A673 (cell line): ENCODE results near the gene NAPA. TPM values are rescaled to one million over a fixed set of nuclear protein-coding genes. Genes with fewer than 3 reads are reported as not detected.

Source experiments
- BruUV-seq: library from RNA; stranded (reverse); fragments of 400-500 nt; replicated peaks from 2 replicates; lab custom pipeline; 2021; lab: Mats Ljungman, UMichigan
- CTCF ChIA-PET: fragments of 300-600 bp; sonication (Branson Sonifier 250); formaldehyde crosslinking; loops from one replicate; lab custom pipeline; 2022; ENCODE audit warnings: antibody characterized with exemption; lab: Charles Lee
- POLR2A ChIA-PET: fragments of 300-600 bp; sonication (Branson Sonifier 250); formaldehyde crosslinking; loops from one replicate; lab custom pipeline; 2022; ENCODE audit warnings: antibody characterized with exemption; ENCODE audit not compliant: low non-redundant PET; lab: Charles Lee
- DNase-seq: peaks from one replicate; pipeline ENCODE4 v3.0.0-alpha.2; 2015; ENCODE audit warnings: low spot score
- H3K27ac ChIP-seq: fragments of 200-600 bp; sonication (generic); 2 replicates; pipeline ENCODE4 v1.5.1; 2016; ENCODE audit warnings: mixed run types, low read depth, mild to moderate bottlenecking, mixed read lengths, antibody characterized with exemption, low read length; ENCODE audit not compliant: poor library complexity, severe bottlenecking
- H3K27me3 ChIP-seq: fragments of 200-600 bp; sonication (generic); replicated peaks from 2 replicates; pipeline ENCODE4 v1.6.1; 2017; ENCODE audit warnings: mixed run types, low read depth, mild to moderate bottlenecking, mixed read lengths, antibody characterized with exemption, low read length; ENCODE audit not compliant: insufficient read depth, poor library complexity
- H3K36me3 ChIP-seq: fragments of 200-600 bp; sonication (generic); 2 replicates; pipeline ENCODE4 v1.6.1; 2016; ENCODE audit warnings: mixed run types, mild to moderate bottlenecking, mixed read lengths, antibody characterized with exemption, low read length; ENCODE audit not compliant: insufficient read depth, poor library complexity, severe bottlenecking
- H3K4me1 ChIP-seq: fragments of 200-600 bp; sonication (generic); 2 replicates; pipeline ENCODE4 v1.6.1; 2017; ENCODE audit warnings: mixed run types, mild to moderate bottlenecking, mixed read lengths, antibody characterized with exemption, low read length; ENCODE audit not compliant: insufficient read depth, poor library complexity, severe bottlenecking
- H3K4me3 ChIP-seq: fragments of 200-600 bp; sonication (generic); 2 replicates; pipeline ENCODE4 v1.5.1; 2016; ENCODE audit warnings: low read depth, mixed run types, mild to moderate bottlenecking, mixed read lengths, low read length; ENCODE audit not compliant: poor library complexity, severe bottlenecking
- H3K9me3 ChIP-seq: fragments of 200-600 bp; sonication (generic); 2 replicates; pipeline ENCODE4 v1.6.1; 2016; ENCODE audit warnings: mixed run types, low read depth, mild to moderate bottlenecking, mixed read lengths, antibody characterized with exemption, low read length; ENCODE audit not compliant: poor library complexity, severe bottlenecking
- CTCF ChIP-seq: fragments of 300-800, 200-600 bp; sonication (generic); conservative IDR thresholded peaks from 2 replicates; pipeline ENCODE4 v1.5.1; 2017; ENCODE audit warnings: low read depth, mild to moderate bottlenecking, antibody characterized with exemption, low read length, moderate library complexity, mixed read lengths
- EZH2 ChIP-seq: fragments of 200-600 bp; sonication (generic); IDR thresholded peaks from 2 replicates; pipeline ENCODE4 v1.6.1; 2017; ENCODE audit warnings: borderline replicate concordance, low read depth, mild to moderate bottlenecking, mixed read lengths, antibody characterized with exemption, low read length; ENCODE audit not compliant: poor library complexity, severe bottlenecking
- intact Hi-C: fragments of 100-400 bp; cut with micrococcal nuclease; formaldehyde crosslinking; loops from one replicate; pipeline ENCODE4 v1.10.0; 2022; ENCODE audit not compliant: unreplicated experiment
- total RNA-seq: library from RNA; stranded (reverse); gene quantifications from 2 replicates; pipeline ENCODE4 v1.2.3, GENCODE V29; 2021

The NAPA gene
- total RNA-seq, 1 experiment from 2014 or later, result 90.9 TPM

- H3K27me3 ChIP-seq, result no peaks in the 10 kb centered on the region
- DNase-seq, result no peak
- H3K4me1 ChIP-seq, result no peaks in the 10 kb centered on the region
- H3K9me3 ChIP-seq, result no peaks in the 10 kb centered on the region
- H3K4me3 ChIP-seq, result no peak overlapping the region
- ChIA-PET POLR2A (no interaction called here), CTCF (interaction anchor here (0.6 to 0.7 kb wide), 2 partner anchors 11 to 159 kb away, joined by 3 read pairs; no protein-coding TSS in a partner anchor)
- H3K36me3 ChIP-seq, result no peaks in the 10 kb centered on the region
- intact Hi-C loops, result no loop called here
- no peak overlapping the region for H3K27ac ChIP-seq
- TF ChIP-seq CTCF, result no peak
- TF ChIP-seq EZH2, result no peak
- BruUV-seq, result no TSS peak
Measured at GRCh38 chr19:47529018-47529742, 14.3 kb upstream of the NAPA start.

- no peak for TF ChIP-seq CTCF
- TF ChIP-seq EZH2, result no peak
- no TSS peak for BruUV-seq
- no peak for DNase-seq
- Histone ChIP-seq H3K4me1 (no peaks in the 10 kb centered on the region), H3K36me3 (no peaks in the 10 kb centered on the region), H3K9me3 (no peaks in the 10 kb centered on the region), H3K27ac (no peak overlapping the region), H3K4me3 (no peak overlapping the region), H3K27me3 (peaks cover 5% of the 10 kb centered on the region)
- ChIA-PET CTCF (no interaction called here), POLR2A (no interaction called here)
- intact Hi-C loops, result no loop called here
Measured at GRCh38 chr19:47526798-47527197, 11.9 kb upstream of the NAPA start.

- intact Hi-C loops, result no loop called here
- DNase-seq, result no peak
- CTCF ChIA-PET, result no interaction called here
- BruUV-seq, result no TSS peak
- Histone ChIP-seq H3K27me3 (peaks cover 5% of the 10 kb centered on the region), H3K27ac (no peak overlapping the region), H3K9me3 (no peaks in the 10 kb centered on the region), H3K4me3 (no peak overlapping the region), H3K4me1 (no peaks in the 10 kb centered on the region), H3K36me3 (no peaks in the 10 kb centered on the region)
- POLR2A ChIA-PET, result interaction anchor here (0.6 kb wide), 1 partner anchor 8 kb away, joined by 3 read pairs; no protein-coding TSS in a partner anchor
- TF ChIP-seq EZH2 (no peak), CTCF (no peak)
Measured at GRCh38 chr19:47523473-47523872, 8.6 kb upstream of the NAPA start.
